ENCODE data around the gene RFC3.

DNA sequence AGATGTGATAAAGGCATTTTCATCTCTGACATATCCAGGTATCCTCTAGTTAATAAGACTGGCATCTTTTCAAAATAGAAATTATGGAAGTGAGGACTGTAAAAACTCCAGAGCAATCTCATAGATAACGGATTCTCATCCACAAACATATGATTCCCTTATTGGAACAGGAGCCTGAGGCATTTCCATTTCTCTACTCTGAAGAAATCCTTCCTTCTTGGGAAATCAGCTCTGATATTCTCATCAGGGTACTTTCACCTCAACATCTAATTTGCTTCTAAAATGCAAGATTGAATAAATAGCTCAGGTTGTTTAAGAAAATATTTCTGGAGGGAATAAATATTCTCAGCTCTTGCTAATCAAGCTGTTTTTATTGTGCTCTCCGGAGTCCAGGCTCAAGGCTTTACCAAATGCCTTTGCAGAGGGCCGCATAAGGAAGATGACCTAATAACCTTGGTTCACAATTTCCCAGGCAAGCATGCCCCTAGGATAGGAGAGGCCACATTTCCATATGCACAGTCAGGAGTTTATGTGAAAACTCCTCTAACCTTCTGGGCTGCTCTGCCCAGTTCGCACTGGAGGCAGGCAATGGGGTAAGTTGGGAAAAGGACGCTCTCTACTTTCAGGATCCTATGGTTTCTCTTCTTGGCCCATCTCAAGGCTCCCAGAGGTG is 44.0 kb upstream of the RFC3 start:
- TF ChIP-seq, protein P1, sequence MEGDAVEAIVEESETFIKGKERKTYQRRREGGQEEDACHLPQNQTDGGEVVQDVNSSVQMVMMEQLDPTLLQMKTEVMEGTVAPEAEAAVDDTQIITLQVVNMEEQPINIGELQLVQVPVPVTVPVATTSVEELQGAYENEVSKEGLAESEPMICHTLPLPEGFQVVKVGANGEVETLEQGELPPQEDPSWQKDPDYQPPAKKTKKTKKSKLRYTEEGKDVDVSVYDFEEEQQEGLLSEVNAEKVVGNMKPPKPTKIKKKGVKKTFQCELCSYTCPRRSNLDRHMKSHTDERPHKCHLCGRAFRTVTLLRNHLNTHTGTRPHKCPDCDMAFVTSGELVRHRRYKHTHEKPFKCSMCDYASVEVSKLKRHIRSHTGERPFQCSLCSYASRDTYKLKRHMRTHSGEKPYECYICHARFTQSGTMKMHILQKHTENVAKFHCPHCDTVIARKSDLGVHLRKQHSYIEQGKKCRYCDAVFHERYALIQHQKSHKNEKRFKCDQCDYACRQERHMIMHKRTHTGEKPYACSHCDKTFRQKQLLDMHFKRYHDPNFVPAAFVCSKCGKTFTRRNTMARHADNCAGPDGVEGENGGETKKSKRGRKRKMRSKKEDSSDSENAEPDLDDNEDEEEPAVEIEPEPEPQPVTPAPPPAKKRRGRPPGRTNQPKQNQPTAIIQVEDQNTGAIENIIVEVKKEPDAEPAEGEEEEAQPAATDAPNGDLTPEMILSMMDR (IDR thresholded peaks at IDR 0.05) = no peak
- no peak for TF ChIP-seq RCOR1 (IDR thresholded peaks at IDR 0.05; ENCODE audit: low read length)
- no peak for TF ChIP-seq FOXJ3 (CRISPR knock-in tag; IDR thresholded peaks at IDR 0.05)
- no peak for TF ChIP-seq TAF1 (IDR thresholded peaks at IDR 0.05; ENCODE audit: borderline replicate concordance, low read depth, low read length)
- TF ChIP-seq EZH2phosphoT487 (IDR thresholded peaks at IDR 0.05; ENCODE audit: borderline replicate concordance, low read depth) = no peak

Data from SK-N-SH (cell line).